Karpas-422 (cell line): ENCODE results near the gene HES4. TPM values are rescaled to one million over a fixed set of nuclear protein-coding genes. Genes with fewer than 3 reads are reported as not detected.
"Not testable (repeated sequence)": the region's sequence is repeated elsewhere in the genome, so short reads cannot be mapped to it uniquely, and the experiment has no call there.

Source experiments
- DNase-seq: peaks from one replicate; pipeline ENCODE4 v3.0.0-alpha.2; 2015
- H2AFZ ChIP-seq: fragments of 200-600 bp; sonication (generic); 2 replicates; pipeline ENCODE4 v1.6.1; 2014; ENCODE audit warnings: antibody characterized with exemption, low read length, mixed read lengths
- H3K27ac ChIP-seq: fragments of 200-600 bp; sonication (generic); 2 replicates; pipeline ENCODE4 v1.5.1; 2014; ENCODE audit warnings: mild to moderate bottlenecking, low read length, moderate library complexity
- H3K27me3 ChIP-seq: fragments of 200-600 bp; sonication (generic); 2 replicates; pipeline ENCODE4 v1.6.1; 2014; ENCODE audit warnings: low read length, mixed read lengths
- H3K36me3 ChIP-seq: fragments of 200-600 bp; sonication (generic); 2 replicates; pipeline ENCODE4 v1.6.1; 2014; ENCODE audit warnings: low read length, mixed read lengths; ENCODE audit not compliant: insufficient read depth
- H3K4me1 ChIP-seq: fragments of 200-600 bp; sonication (generic); 2 replicates; pipeline ENCODE4 v1.6.1; 2014; ENCODE audit warnings: mild to moderate bottlenecking, low read length, mixed read lengths
- H3K4me2 ChIP-seq: fragments of 200-600 bp; sonication (generic); 2 replicates; pipeline ENCODE4 v1.6.1; 2014; ENCODE audit warnings: low read length, low read depth, mild to moderate bottlenecking; ENCODE audit not compliant: poor library complexity, severe bottlenecking
- H3K4me3 ChIP-seq: fragments of 200-600 bp; sonication (generic); 2 replicates; pipeline ENCODE4 v1.5.1; 2014; ENCODE audit warnings: mild to moderate bottlenecking, antibody characterized with exemption, low read length, mixed read lengths
- H3K79me2 ChIP-seq: fragments of 200-600 bp; sonication (generic); 2 replicates; pipeline ENCODE4 v1.6.1; 2014; ENCODE audit warnings: mild to moderate bottlenecking, low read length, mixed read lengths
- H3K9ac ChIP-seq: fragments of 200-600 bp; sonication (generic); 2 replicates; pipeline ENCODE4 v1.6.0; 2014; ENCODE audit warnings: low read length
- H3K9me2 ChIP-seq: fragments of 200-600 bp; sonication (generic), shearing (Covaris generic); replicated peaks from 2 replicates; pipeline ENCODE4 v1.6.0; 2014; ENCODE audit warnings: mild to moderate bottlenecking, low read length, moderate library complexity; ENCODE audit not compliant: insufficient read depth
- H3K9me3 ChIP-seq: fragments of 300-700, 200-600 bp; sonication (generic); 2 replicates; pipeline ENCODE4 v1.6.1; 2014; ENCODE audit warnings: low read length, mixed read lengths
- H4K20me1 ChIP-seq: fragments of 200-600 bp; sonication (generic); 2 replicates; pipeline ENCODE4 v1.6.1; 2014; ENCODE audit warnings: mild to moderate bottlenecking, antibody characterized with exemption, low read length, low read depth; ENCODE audit not compliant: insufficient read depth
- total RNA-seq: library from RNA; depleted of rRNA; stranded (reverse); fragments of >200 nt; shearing (Covaris generic); gene quantifications from 2 replicates; pipeline ENCODE4 v1.2.3, GENCODE V29; 2014; ENCODE audit warnings: low replicate concordance

HES4 gene
- total RNA-seq, 1 experiment from 2014 or later: not detected

DNA sequence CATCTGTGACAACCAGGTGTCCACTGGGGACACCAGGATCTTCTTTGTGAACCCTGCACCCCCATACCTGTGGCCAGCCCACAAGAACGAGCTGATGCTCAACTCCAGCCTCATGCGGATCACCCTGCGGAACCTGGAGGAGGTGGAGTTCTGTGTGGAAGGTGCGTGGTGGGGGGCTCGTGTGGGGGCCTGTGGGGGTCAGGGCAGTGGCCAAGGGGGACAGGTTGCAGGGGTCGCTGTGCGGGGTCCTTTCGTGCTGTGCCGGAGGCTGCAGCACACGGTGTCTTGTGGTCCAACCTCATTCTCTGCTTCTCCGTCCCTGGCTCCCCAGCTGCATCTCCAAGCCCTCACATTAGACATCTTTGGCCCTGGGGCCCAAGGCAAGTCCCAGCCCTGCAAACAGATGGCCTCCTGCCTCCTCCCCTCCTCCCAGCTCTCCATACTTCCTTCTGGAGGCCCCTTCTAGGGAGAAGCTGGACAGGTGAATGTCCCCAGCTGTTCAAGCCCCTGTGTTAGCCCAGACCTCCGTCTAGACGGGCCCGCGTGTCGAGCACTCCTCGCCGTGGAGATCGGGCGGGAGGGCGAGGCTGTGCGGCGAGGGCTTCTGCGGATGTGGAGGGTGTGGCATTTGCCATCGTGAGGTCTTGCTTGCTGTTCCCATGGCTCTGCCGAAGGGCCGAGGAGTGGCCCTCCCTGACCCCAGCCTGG is 22.6 kb upstream of the HES4 start:
- H3K79me2 ChIP-seq: no peaks in the 10 kb centered on the region
- no peaks in the 10 kb centered on the region for H3K27me3 ChIP-seq
- H3K27ac ChIP-seq: no peak overlapping the region
- H3K9me3 ChIP-seq: no peaks in the 10 kb centered on the region
- H3K4me2 ChIP-seq: no peak overlapping the region
- H3K4me1 ChIP-seq: peaks cover 11% of the 10 kb centered on the region
- H2AFZ ChIP-seq: no peak overlapping the region
- no peak for DNase-seq
- no peak overlapping the region for H3K9ac ChIP-seq
- H3K36me3 ChIP-seq: no peaks in the 10 kb centered on the region
- no peak overlapping the region for H3K4me3 ChIP-seq
- peaks cover 20% of the 10 kb centered on the region; the same call in 1 of the 2 replicates for H4K20me1 ChIP-seq
- no peaks in the 10 kb centered on the region for H3K9me2 ChIP-seq

DNA sequence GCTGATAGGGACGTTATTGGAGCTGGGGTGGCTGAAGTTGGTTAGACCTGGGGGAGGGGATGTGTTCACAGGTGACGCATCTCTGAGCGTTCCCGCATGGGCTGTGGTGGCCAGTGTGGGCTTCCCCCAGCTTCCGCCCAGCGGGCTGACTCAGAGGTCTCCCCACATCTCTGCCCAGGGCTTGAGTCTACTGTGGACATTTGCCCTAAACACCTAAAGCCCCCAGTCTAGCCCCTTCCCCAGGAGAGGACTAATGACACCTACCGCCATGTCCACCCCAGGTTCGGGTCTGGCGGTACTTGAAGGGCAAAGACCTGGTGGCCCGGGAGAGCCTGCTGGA is 22.0 kb upstream of the HES4 start:
- no peak overlapping the region for H3K27ac ChIP-seq
- no peaks in the 10 kb centered on the region for H3K79me2 ChIP-seq
- H3K4me2 ChIP-seq: no peak overlapping the region
- no peak overlapping the region for H3K4me3 ChIP-seq
- no peaks in the 10 kb centered on the region for H3K27me3 ChIP-seq
- H3K9me2 ChIP-seq: no peaks in the 10 kb centered on the region
- no peak overlapping the region for H2AFZ ChIP-seq
- no peak overlapping the region for H3K9ac ChIP-seq
- no peak for DNase-seq
- H4K20me1 ChIP-seq: peaks cover 20% of the 10 kb centered on the region; the same call in 1 of the 2 replicates
- H3K4me1 ChIP-seq: peaks cover 11% of the 10 kb centered on the region
- no peaks in the 10 kb centered on the region for H3K36me3 ChIP-seq
- H3K9me3 ChIP-seq: no peaks in the 10 kb centered on the region

DNA sequence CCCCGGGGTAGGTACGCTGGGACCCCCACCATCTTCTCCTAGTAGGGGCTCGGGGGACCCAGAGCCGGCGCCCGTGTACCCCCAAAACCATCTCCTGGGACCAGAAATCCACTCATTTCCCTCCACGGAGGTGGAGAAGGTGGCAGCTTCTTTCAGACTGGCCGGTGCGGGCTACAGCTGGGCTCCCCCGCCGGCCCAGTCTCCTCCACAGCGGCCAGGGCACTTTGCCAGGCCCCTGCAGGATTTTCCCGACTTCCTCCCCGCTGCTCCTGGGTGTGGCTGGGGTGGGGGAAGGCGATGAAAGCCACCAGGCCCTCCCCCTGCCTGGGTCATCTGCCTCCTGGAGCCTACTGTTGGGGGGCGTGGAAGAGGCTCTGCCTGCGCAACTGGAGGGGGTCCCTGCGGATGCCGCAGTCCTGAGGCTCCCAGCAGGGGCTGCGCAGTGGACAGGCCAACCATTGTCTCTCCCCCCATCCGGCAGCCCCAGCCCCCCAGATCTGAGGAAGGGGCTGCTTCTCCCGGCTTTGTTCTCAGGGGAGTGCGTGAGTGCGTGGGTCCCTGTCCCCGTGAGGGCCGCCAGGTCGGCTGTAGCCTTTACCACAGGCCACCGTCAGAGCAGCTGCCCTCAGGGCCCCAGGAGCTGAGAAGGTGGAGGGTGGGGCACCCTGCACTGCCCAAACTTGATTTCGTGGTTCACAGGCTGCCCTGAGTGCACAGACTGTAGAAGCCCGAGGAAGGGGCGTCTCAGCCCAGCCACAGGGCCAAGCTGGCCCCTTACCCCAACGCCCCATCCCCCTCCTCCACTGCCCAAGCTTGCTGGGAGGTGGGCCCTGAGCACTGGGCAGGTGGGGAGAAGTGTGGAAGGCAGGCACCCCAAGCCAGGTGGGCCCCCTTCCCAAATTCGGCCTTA is 21.4 kb upstream of the HES4 start:
- peaks cover 11% of the 10 kb centered on the region for H3K4me1 ChIP-seq
- no peak overlapping the region for H2AFZ ChIP-seq
- H3K27ac ChIP-seq: no peak overlapping the region
- no peak for DNase-seq
- H3K4me2 ChIP-seq: peak overlapping the region; percentile 79
- H3K9me2 ChIP-seq: no peaks in the 10 kb centered on the region
- H3K36me3 ChIP-seq: no peaks in the 10 kb centered on the region
- no peaks in the 10 kb centered on the region for H3K27me3 ChIP-seq
- H3K4me3 ChIP-seq: peak overlapping the region; percentile 67; the same call in 1 of the 2 replicates
- peaks cover 19% of the 10 kb centered on the region; the same call in 1 of the 2 replicates for H4K20me1 ChIP-seq
- H3K79me2 ChIP-seq: no peaks in the 10 kb centered on the region
- no peaks in the 10 kb centered on the region for H3K9me3 ChIP-seq
- no peak overlapping the region for H3K9ac ChIP-seq

DNA sequence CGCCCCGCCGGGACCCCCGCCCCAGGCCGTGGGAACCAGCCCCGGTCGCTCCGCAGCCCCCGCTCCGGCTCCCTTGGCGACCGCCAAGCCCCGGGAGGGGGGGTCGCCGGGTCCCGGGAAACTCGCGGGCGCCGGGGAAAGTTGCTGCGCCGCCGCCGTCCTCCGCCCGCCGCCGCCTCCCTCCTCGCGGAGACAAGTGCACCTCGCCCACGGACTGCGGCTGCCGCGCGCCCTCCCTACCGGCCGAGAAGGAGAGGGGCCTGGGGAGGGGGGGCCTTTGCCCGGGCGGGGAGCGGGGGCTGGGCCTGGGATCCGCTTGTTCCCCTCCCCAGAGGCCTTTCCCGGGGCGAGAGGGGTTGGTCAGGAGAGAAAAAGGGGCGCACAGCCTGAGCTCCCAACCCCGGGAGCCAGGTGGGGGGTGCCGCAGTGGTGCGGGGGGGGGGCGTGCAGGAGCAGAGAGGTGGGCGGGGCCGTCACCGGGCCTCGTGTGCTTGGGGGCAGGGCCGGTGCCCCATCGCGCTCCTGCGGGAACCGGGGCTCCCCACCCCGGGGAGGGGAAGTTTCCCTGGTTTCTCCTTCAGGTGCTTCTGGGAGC is 20.6 kb upstream of the HES4 start:
- Histone ChIP-seq H3K27ac (no peak overlapping the region), H3K4me1 (peaks cover 11% of the 10 kb centered on the region), H2AFZ (no peak overlapping the region), H3K9me2 (no peaks in the 10 kb centered on the region), H4K20me1 (peaks cover 16% of the 10 kb centered on the region; the same call in 1 of the 2 replicates), H3K79me2 (no peaks in the 10 kb centered on the region), H3K36me3 (no peaks in the 10 kb centered on the region), H3K4me3 (peak overlapping the region; percentile 67), H3K9ac (peak overlapping the region; percentile 61), H3K4me2 (peak overlapping the region; percentile 79), H3K27me3 (no peaks in the 10 kb centered on the region), H3K9me3 (no peaks in the 10 kb centered on the region)
- DNase-seq: no peak

DNA sequence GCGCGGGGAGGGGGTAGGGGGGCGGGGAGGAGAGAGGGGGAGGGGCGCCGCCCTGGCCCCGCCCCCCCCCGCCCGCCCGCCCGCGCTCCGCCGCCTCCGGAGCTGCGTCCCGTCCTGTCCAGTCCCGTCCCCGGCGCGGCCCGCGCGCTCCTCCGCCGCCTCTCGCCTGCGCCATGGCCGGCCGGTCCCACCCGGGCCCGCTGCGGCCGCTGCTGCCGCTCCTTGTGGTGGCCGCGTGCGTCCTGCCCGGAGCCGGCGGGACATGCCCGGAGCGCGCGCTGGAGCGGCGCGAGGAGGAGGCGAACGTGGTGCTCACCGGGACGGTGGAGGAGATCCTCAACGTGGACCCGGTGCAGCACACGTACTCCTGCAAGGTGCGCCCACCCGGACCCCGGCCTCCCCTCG is 20.1 kb upstream of the HES4 start, which contains the start of gene AGRN:
AGRN (plus strand) TSS at position 121 of the 405 bp plus-strand sequence; CDS start at position 174, 53 bp downstream.
- Histone ChIP-seq H3K79me2 (no peaks in the 10 kb centered on the region), H3K4me1 (peaks cover 11% of the 10 kb centered on the region), H3K27me3 (no peaks in the 10 kb centered on the region), H3K9me2 (no peaks in the 10 kb centered on the region), H3K9ac (peak within 1 kb of the TSS; percentile 61), H3K9me3 (no peaks in the 10 kb centered on the region), H3K27ac (no peak within 1 kb of the TSS), H3K36me3 (no peaks in the 10 kb centered on the region), H4K20me1 (peaks cover 16% of the 10 kb centered on the region; the same call in 1 of the 2 replicates), H3K4me2 (peak within 1 kb of the TSS; percentile 79), H2AFZ (no peak within 1 kb of the TSS), H3K4me3 (peak within 1 kb of the TSS; percentile 67)
- peak; percentile 67 for DNase-seq

DNA sequence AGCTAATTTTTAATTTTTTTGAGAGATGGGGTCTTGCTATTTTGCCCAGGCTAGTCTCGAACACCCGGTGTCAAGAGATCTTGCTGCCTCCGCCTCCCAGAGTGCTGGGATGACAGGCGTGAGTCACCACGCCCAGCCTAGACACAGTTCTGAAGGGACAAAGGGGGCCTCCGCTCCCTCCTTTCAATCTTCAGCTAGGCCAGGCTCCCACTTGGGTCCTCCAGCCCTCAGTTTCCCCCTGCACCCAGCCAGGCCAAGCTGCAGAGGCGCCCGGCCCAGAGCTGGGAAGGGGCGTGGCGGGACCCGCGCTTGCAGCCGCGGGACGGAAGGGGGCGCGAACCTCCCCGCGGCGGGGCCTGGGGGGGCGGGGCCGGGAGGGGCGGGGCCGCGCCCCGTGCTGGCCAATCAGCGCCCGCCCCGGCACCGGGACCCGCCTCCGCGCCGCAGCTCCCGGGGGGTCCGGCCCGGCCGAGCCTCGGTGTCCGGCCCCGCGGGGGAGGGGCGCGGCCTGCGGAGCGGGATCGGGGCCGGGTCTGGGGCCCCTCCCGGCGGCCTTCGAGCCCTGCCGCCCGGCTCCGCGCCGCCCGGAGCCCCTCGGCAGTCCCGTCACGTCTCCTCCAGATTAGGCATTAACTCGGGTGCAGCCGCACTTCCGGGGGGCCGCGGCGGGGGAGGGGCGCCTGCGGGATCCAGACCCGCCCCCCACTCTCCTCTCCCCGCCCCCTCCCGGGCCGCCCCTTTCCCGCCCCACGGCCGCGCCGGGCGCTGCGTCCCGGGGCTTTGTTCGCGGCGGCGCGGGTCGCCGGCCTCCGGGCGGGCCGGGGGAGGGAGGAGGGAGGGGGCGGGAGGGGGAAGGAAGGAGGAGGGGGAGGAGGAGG is 19.5 kb upstream of the HES4 start:
- Histone ChIP-seq H3K4me1 (peaks cover 16% of the 10 kb centered on the region), H3K27me3 (no peaks in the 10 kb centered on the region), H3K9me2 (no peaks in the 10 kb centered on the region), H2AFZ (no peak overlapping the region), H3K9ac (peak overlapping the region; percentile 39; the same call in 1 of the 2 replicates), H3K79me2 (no peaks in the 10 kb centered on the region), H4K20me1 (peaks cover 16% of the 10 kb centered on the region; the same call in 1 of the 2 replicates), H3K27ac (no peak overlapping the region), H3K36me3 (no peaks in the 10 kb centered on the region), H3K4me3 (peak overlapping the region; percentile 51; the same call in 1 of the 2 replicates), H3K9me3 (no peaks in the 10 kb centered on the region), H3K4me2 (peak overlapping the region; percentile 23)
- DNase-seq: peak; percentile 93

DNA sequence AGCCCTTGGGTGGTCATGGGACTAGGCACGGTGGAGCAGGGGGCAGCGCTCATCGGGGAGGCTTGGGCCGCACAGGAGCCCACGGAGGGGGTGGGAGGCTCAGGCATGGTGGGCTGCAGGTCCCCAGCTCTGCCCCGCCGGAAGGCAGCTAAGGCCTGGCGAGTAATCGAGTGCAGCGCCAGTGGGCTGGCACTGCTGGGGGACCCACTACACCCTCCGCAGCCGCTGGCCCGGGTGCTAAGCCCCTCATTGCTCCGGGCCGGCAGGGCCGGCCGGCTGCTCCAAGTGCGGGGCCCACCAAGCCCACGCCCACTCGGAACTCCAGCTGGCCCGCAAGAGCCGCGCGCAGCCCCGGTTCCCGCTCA is 18.4 kb upstream of the HES4 start:
- not testable (repeated sequence) for H3K79me2 ChIP-seq, H3K27me3 ChIP-seq, H3K27ac ChIP-seq, H3K9me3 ChIP-seq, H2AFZ ChIP-seq, H3K36me3 ChIP-seq, H3K9me2 ChIP-seq, H3K4me3 ChIP-seq, H3K4me2 ChIP-seq, DNase-seq, H3K9ac ChIP-seq, H4K20me1 ChIP-seq
- peaks cover 26% of the 10 kb centered on the region for H3K4me1 ChIP-seq
